Calu3 (cell line): ENCODE data around the gene MMS22L. TPM values are rescaled to one million over a fixed set of nuclear protein-coding genes. Genes with fewer than 3 reads are reported as not detected.

Source experiments
- BruUV-seq: library from RNA; stranded (reverse); fragments of 400-500 nt; replicated peaks from 2 replicates; lab custom pipeline; 2021; lab: Mats Ljungman, UMichigan
- CTCF ChIA-PET: fragments of 300-600 bp; sonication (Branson Sonifier 250); formaldehyde crosslinking; loops from one replicate; lab custom pipeline; 2022; ENCODE audit warnings: antibody characterized with exemption; lab: Charles Lee
- DNase-seq: peaks from one replicate; pipeline ENCODE4 v3.0.0; 2022
- H3K27ac Mint-ChIP-seq: one replicate; pipeline ENCODE4 v1.8.0; 2022; ENCODE audit warnings: mixed read lengths; ENCODE audit not compliant: unreplicated experiment
- H3K27me3 Mint-ChIP-seq: one replicate; pipeline ENCODE4 v1.8.0; 2022; ENCODE audit warnings: mixed read lengths; ENCODE audit not compliant: unreplicated experiment
- H3K36me3 Mint-ChIP-seq: one replicate; pipeline ENCODE4 v1.8.0; 2022; ENCODE audit warnings: mild to moderate bottlenecking, moderate library complexity, mixed read lengths; ENCODE audit not compliant: insufficient read depth, unreplicated experiment
- H3K4me1 Mint-ChIP-seq: one replicate; pipeline ENCODE4 v1.8.0; 2022; ENCODE audit warnings: mild to moderate bottlenecking, low read depth, mixed read lengths; ENCODE audit not compliant: unreplicated experiment
- H3K4me3 Mint-ChIP-seq: one replicate; pipeline ENCODE4 v1.8.0; 2022; ENCODE audit warnings: mild to moderate bottlenecking, low read depth, moderate library complexity, mixed read lengths; ENCODE audit not compliant: unreplicated experiment
- H3K9me3 Mint-ChIP-seq: one replicate; pipeline ENCODE4 v1.8.0; 2022; ENCODE audit warnings: low read depth, mixed read lengths; ENCODE audit not compliant: unreplicated experiment
- intact Hi-C: fragments of 100-400 bp; cut with micrococcal nuclease; formaldehyde crosslinking; loops from one replicate; pipeline ENCODE4 v1.10.0; 2022; ENCODE audit not compliant: unreplicated experiment
- total RNA-seq: library from RNA; stranded (reverse); gene quantifications from 2 replicates; pipeline ENCODE4 v1.2.3, GENCODE V29; 2022
- TF ChIP-seq, protein P1 (sequence below): fragments of 200-600 bp; IDR thresholded peaks from one replicate; pipeline ENCODE4 v1.8.0; 2022; ENCODE audit warnings: antibody characterized with exemption; ENCODE audit not compliant: unreplicated experiment

The MMS22L gene
- total RNA-seq, 1 experiment from 2014 or later = 26.0 TPM

- intact Hi-C loops = no loop called here
- no peaks in the 10 kb centered on the region for H3K36me3 Mint-ChIP-seq
- H3K4me3 Mint-ChIP-seq = no peak overlapping the region
- H3K9me3 Mint-ChIP-seq = no peaks in the 10 kb centered on the region
- no peak for DNase-seq
- H3K27me3 Mint-ChIP-seq = no peaks in the 10 kb centered on the region
- no peaks in the 10 kb centered on the region for H3K4me1 Mint-ChIP-seq
- CTCF ChIA-PET = no interaction called here
- no peak overlapping the region for H3K27ac Mint-ChIP-seq
- TF ChIP-seq, protein P1, sequence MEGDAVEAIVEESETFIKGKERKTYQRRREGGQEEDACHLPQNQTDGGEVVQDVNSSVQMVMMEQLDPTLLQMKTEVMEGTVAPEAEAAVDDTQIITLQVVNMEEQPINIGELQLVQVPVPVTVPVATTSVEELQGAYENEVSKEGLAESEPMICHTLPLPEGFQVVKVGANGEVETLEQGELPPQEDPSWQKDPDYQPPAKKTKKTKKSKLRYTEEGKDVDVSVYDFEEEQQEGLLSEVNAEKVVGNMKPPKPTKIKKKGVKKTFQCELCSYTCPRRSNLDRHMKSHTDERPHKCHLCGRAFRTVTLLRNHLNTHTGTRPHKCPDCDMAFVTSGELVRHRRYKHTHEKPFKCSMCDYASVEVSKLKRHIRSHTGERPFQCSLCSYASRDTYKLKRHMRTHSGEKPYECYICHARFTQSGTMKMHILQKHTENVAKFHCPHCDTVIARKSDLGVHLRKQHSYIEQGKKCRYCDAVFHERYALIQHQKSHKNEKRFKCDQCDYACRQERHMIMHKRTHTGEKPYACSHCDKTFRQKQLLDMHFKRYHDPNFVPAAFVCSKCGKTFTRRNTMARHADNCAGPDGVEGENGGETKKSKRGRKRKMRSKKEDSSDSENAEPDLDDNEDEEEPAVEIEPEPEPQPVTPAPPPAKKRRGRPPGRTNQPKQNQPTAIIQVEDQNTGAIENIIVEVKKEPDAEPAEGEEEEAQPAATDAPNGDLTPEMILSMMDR = no peak
- no TSS peak for BruUV-seq
Observed at GRCh38 chr6:97316978-97317377, 34.0 kb upstream of the MMS22L start.

- DNase-seq = no peak
Observed at GRCh38 chr6:97312241-97312640, 29.2 kb upstream of the MMS22L start.

DNA sequence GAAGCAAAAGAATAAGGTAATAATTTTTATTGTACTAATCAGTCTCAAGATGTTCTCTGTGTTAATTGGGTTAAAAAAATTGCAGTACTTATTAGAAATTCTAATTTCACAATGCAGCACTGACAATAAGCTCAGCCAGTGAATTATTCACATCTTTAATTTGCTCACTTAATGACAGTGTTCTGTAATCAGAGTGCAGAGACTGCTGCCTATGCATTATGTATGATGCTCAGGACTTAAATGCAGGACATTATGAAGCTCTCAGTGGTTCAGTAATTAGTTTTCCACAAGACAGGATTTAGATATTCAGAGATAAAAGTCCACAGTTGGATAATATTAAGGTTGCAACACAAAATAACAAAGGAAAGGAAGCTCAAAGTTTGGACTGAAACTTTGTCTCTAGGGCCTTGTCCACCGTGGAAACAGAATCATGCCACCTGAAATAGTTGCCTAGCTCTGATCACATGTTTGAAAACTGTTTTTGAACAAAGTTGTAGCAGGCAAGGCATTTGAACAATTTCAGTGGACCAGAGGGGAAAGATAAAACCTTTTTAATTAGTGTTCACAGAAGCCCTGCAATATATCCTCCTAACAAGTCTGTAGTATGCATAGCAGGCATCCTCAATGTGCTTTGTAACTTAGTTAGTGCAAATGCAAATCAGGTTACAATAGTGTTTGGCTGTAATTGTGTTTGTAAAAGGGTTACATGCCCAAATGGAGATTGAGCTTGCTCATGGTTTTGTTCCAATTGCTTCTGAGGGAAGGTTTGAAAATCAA is 23.7 kb upstream of the MMS22L start:
- BruUV-seq = no TSS peak
- no peak overlapping the region for H3K27ac Mint-ChIP-seq
- intact Hi-C loops = no loop called here
- no peaks in the 10 kb centered on the region for H3K4me1 Mint-ChIP-seq
- H3K36me3 Mint-ChIP-seq = no peaks in the 10 kb centered on the region
- TF ChIP-seq, protein P1 = no peak
- no peaks in the 10 kb centered on the region for H3K27me3 Mint-ChIP-seq
- no peak for DNase-seq
- H3K9me3 Mint-ChIP-seq = no peaks in the 10 kb centered on the region
- no peak overlapping the region for H3K4me3 Mint-ChIP-seq
- CTCF ChIA-PET = interaction anchor here (0.5 kb wide), 1 partner anchor 533 kb away, joined by 3 read pairs; no protein-coding TSS in a partner anchor

More at GRCh38 chr6:97312241-97312640, 29.2 kb upstream of the MMS22L start:
- Mint-ChIP-seq H3K27me3 (no peaks in the 10 kb centered on the region), H3K4me3 (no peak overlapping the region), H3K4me1 (no peaks in the 10 kb centered on the region), H3K9me3 (no peaks in the 10 kb centered on the region), H3K36me3 (no peaks in the 10 kb centered on the region), H3K27ac (no peak overlapping the region)
- CTCF ChIA-PET = no interaction called here
- intact Hi-C loops = no loop called here
- BruUV-seq = no TSS peak
- TF ChIP-seq, protein P1 = no peak

- CTCF ChIA-PET = no interaction called here
- Mint-ChIP-seq H3K4me3 (no peak overlapping the region), H3K27ac (no peak overlapping the region), H3K9me3 (no peaks in the 10 kb centered on the region), H3K27me3 (no peaks in the 10 kb centered on the region), H3K4me1 (no peaks in the 10 kb centered on the region), H3K36me3 (no peaks in the 10 kb centered on the region)
- intact Hi-C loops = no loop called here
- DNase-seq = no peak
- TF ChIP-seq, protein P1 = no peak
- BruUV-seq = no TSS peak
Observed at GRCh38 chr6:97305414-97306066, 22.5 kb upstream of the MMS22L start.
